ENCODE results near the gene CALN1.

DNA sequence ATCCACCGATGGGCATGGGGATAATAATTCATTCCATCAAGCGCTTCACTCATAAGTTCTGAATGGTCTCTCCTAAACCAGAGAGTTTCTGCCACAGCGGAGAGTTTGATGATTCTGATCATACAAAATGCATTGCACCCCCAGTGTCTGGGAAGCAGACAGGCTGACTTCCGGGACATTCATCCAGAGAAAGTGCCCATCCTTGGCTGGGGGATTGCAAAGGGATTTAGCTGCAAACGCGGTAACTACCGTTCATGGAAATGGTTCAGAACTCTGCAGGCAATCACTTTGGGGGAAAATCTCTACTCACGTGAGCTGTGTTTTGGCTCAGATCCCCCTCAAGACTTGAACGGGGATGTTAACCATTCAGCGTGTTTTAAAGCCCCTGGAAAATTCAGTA is 33.4 kb upstream of the CALN1 start:
- TF ChIP-seq, protein P1, sequence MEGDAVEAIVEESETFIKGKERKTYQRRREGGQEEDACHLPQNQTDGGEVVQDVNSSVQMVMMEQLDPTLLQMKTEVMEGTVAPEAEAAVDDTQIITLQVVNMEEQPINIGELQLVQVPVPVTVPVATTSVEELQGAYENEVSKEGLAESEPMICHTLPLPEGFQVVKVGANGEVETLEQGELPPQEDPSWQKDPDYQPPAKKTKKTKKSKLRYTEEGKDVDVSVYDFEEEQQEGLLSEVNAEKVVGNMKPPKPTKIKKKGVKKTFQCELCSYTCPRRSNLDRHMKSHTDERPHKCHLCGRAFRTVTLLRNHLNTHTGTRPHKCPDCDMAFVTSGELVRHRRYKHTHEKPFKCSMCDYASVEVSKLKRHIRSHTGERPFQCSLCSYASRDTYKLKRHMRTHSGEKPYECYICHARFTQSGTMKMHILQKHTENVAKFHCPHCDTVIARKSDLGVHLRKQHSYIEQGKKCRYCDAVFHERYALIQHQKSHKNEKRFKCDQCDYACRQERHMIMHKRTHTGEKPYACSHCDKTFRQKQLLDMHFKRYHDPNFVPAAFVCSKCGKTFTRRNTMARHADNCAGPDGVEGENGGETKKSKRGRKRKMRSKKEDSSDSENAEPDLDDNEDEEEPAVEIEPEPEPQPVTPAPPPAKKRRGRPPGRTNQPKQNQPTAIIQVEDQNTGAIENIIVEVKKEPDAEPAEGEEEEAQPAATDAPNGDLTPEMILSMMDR (IDR thresholded peaks at IDR 0.05), result no peak
- TF ChIP-seq POLR2AphosphoS5 (IDR thresholded peaks at IDR 0.05), result no peak

All from gastroesophageal sphincter (tissue), 3 donors.